Omental fat pad (tissue), 4 donors: ENCODE measurements around the gene VEZT. TPM values are rescaled to one million over a fixed set of nuclear protein-coding genes. Genes with fewer than 3 reads are reported as not detected.
A peak's percentile ranks its signal among the peaks of the same experiment; 100 is the strongest.

Source experiments
- ATAC-seq: fragments of 150-250 bp; one replicate; pipeline ENCODE4 v1.9.1; 2016; ENCODE audit warnings: mild to moderate bottlenecking, moderate library complexity; ENCODE audit not compliant: low FRiP score
- DNase-seq: peaks from one replicate; pipeline ENCODE4 v3.0.0-alpha.2; 2019; ENCODE audit warnings: low spot score
- small RNA-seq: library from RNA; depleted of rRNA; stranded (forward); fragments of <200 nt; gene quantifications from one replicate; pipeline ENCODE3, GENCODE V24; 2016
- total RNA-seq, 4 donors: library from RNA; depleted of rRNA; stranded (reverse); fragments of >200 nt; gene quantifications; one replicate each; pipeline ENCODE4 v1.1.0, GENCODE V29; 2016
- TF ChIP-seq, protein P1 (sequence below), 3 donors: fragments of 450-650 bp; IDR thresholded peaks; one replicate each; pipeline ENCODE4 v1.5.1; 2016 to 2017; ENCODE audit warnings: antibody characterized with exemption in 3 of 3, mild to moderate bottlenecking in 3 of 3, moderate library complexity in 2 of 3

Gene VEZT
- total RNA-seq, 4 donors from 2014 or later, result 57.3 to 75.8 (median 64.0) TPM

DNA sequence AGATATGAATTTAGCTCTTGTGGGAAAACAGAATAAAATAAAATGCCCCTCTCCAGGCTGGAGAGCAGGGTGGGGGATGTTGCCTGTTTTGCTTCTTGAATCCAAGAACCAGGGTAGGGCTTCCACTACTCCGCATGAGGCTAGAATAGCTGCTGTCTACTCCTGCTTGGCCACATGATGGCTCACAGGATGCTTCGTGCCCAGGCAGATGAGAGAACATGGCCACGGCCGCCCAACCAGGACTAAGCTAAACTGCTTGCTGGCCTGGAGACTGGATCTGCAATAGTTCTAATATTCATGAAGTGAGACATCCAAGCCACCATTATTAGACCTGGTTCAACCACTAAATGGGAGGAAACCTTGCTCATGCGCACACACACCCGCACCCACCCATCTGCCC lies 134.1 kb downstream of the VEZT start:
- TF ChIP-seq, protein P1, sequence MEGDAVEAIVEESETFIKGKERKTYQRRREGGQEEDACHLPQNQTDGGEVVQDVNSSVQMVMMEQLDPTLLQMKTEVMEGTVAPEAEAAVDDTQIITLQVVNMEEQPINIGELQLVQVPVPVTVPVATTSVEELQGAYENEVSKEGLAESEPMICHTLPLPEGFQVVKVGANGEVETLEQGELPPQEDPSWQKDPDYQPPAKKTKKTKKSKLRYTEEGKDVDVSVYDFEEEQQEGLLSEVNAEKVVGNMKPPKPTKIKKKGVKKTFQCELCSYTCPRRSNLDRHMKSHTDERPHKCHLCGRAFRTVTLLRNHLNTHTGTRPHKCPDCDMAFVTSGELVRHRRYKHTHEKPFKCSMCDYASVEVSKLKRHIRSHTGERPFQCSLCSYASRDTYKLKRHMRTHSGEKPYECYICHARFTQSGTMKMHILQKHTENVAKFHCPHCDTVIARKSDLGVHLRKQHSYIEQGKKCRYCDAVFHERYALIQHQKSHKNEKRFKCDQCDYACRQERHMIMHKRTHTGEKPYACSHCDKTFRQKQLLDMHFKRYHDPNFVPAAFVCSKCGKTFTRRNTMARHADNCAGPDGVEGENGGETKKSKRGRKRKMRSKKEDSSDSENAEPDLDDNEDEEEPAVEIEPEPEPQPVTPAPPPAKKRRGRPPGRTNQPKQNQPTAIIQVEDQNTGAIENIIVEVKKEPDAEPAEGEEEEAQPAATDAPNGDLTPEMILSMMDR (IDR thresholded peaks at IDR 0.05), result no peak
- no peak for ATAC-seq
- no peak for DNase-seq

Small RNA genes within 50 kb of the gene (small RNA-seq; reads per million reads assigned to genes)
- gene MIR331, result 6.6 reads per million, percentile 82 among the genes with 10 or more reads in this experiment
- gene MIR3685, result not detected
- gene RF00019, result not detected
- gene RNU6-808P, result not detected

Other genes starting within 250 kb of the VEZT start
- gene NDUFA12, start 214.1 kb upstream of the VEZT start, total RNA-seq, result 100 to 1,000 TPM in 1 of 4 donors, 10 to 100 TPM in 3; 60.0 to 109 (median 82.5) TPM
- gene NR2C1, start 144.2 kb upstream of the VEZT start, total RNA-seq, result 10 to 100 TPM; 23.3 to 67.1 (median 27.7) TPM
- 1 to 10 TPM; 6.6 to 9.6 (median 7.4) TPM for gene FGD6, start 340 bp upstream of the VEZT start, total RNA-seq